ENCODE data around the gene CDH4. TPM values are rescaled to one million over a fixed set of nuclear protein-coding genes. Genes with fewer than 3 reads are reported as not detected.

Gene CDH4
- total and polyA plus RNA-seq, 8 donors: under 0.01 to 2.2 (median 0.11) TPM; not detected in 2

GRCh38 chr20:61527626-61528025 lies 275.6 kb downstream of the CDH4 start:
- peaks cover 0 to 4% (median 0%) of the 10 kb centered on the region in 4 donors for H3K9me3 ChIP-seq
- no peaks in the 10 kb centered on the region for H3K4me1 ChIP-seq
- peaks cover 0 to 58% (median 0%) of the 10 kb centered on the region in 3 donors for H3K27me3 ChIP-seq
- no peak overlapping the region for H3K27ac ChIP-seq
- TF ChIP-seq POLR2A (IDR thresholded peaks at IDR 0.05) (no peak), CTCF (IDR thresholded peaks at IDR 0.05) (no peak), POLR2AphosphoS5 (IDR thresholded peaks at IDR 0.05) (no peak), EP300 (IDR thresholded peaks at IDR 0.05) (no peak)
- no peak for DNase-seq
- intact Hi-C loops (cut with DNase I; ENCODE audit: low total_unique reads): no loop called here
- H3K4me3 ChIP-seq: no peak overlapping the region
- H3K36me3 ChIP-seq: no peaks in the 10 kb centered on the region
- WGBS, 5 donors: 84 to 92% (median 90%) methylated on average over 9 to 11 of the region's 11 CpGs

GRCh38 chr20:61528591-61528990 lies 276.5 kb downstream of the CDH4 start:
- H3K9me3 ChIP-seq: no peaks in the 10 kb centered on the region
- H3K36me3 ChIP-seq: no peaks in the 10 kb centered on the region
- intact Hi-C loops (cut with DNase I; ENCODE audit: low total_unique reads): no loop called here
- H3K4me1 ChIP-seq: no peaks in the 10 kb centered on the region
- H3K27ac ChIP-seq: no peak overlapping the region
- DNase-seq: no peak
- no peak overlapping the region for H3K4me3 ChIP-seq
- H3K27me3 ChIP-seq: peaks cover 0 to 56% (median 0%) of the 10 kb centered on the region in 3 donors
- TF ChIP-seq POLR2A (IDR thresholded peaks at IDR 0.05) (no peak), EP300 (IDR thresholded peaks at IDR 0.05) (no peak), CTCF (IDR thresholded peaks at IDR 0.05) (no peak), POLR2AphosphoS5 (IDR thresholded peaks at IDR 0.05) (no peak)
- WGBS, 5 donors: 73 to 88% (median 84%) methylated on average over 9 of the region's 9 CpGs

GRCh38 chr20:61529354-61529753 lies 277.3 kb downstream of the CDH4 start:
- H3K9me3 ChIP-seq: no peaks in the 10 kb centered on the region
- TF ChIP-seq POLR2AphosphoS5 (IDR thresholded peaks at IDR 0.05) (no peak), CTCF (IDR thresholded peaks at IDR 0.05) (no peak), EP300 (IDR thresholded peaks at IDR 0.05) (no peak), POLR2A (IDR thresholded peaks at IDR 0.05) (no peak)
- no peak for DNase-seq
- H3K4me1 ChIP-seq: no peaks in the 10 kb centered on the region
- peaks cover 0 to 58% (median 0%) of the 10 kb centered on the region in 3 donors for H3K27me3 ChIP-seq
- no peaks in the 10 kb centered on the region for H3K36me3 ChIP-seq
- intact Hi-C loops (cut with DNase I; ENCODE audit: low total_unique reads): no loop called here
- no peak overlapping the region for H3K4me3 ChIP-seq
- 69 to 77% (median 75%) methylated on average over 5 of the region's 5 CpGs for WGBS, 5 donors
- no peak overlapping the region for H3K27ac ChIP-seq

- Histone ChIP-seq H3K27me3 (peaks cover 0 to 55% (median 0%) of the 10 kb centered on the region in 3 donors), H3K4me1 (no peaks in the 10 kb centered on the region), H3K36me3 (no peaks in the 10 kb centered on the region), H3K27ac (no peak overlapping the region), H3K9me3 (no peaks in the 10 kb centered on the region), H3K4me3 (no peak overlapping the region)
- no peak for TF ChIP-seq CTCF (IDR thresholded peaks at IDR 0.05)
- no peak for TF ChIP-seq POLR2A (IDR thresholded peaks at IDR 0.05)
- TF ChIP-seq POLR2AphosphoS5 (IDR thresholded peaks at IDR 0.05): no peak
- TF ChIP-seq EP300 (IDR thresholded peaks at IDR 0.05): no peak
- 78 to 84% (median 81%) methylated on average over 22 of the region's 22 CpGs for WGBS, 5 donors
- intact Hi-C loops (cut with DNase I; ENCODE audit: low total_unique reads): no loop called here
- DNase-seq: no peak
Measured at GRCh38 chr20:61531553-61532345, 279.7 kb downstream of the CDH4 start.
